ENCODE results near the gene SLC25A46. TPM values are rescaled to one million over a fixed set of nuclear protein-coding genes. Genes with fewer than 3 reads are reported as not detected.
"Not testable (repeated sequence)": the region's sequence is repeated elsewhere in the genome, so short reads cannot be mapped to it uniquely, and the experiment has no call there.

Gene SLC25A46
- total RNA-seq (47.3 TPM), polyA plus RNA-seq (28.4 TPM)
- long read RNA-seq, donor 1, full-length matches to known transcripts = 3 of 3 reads
- long read RNA-seq, donor 1, partial matches to known transcripts = 0 of 3 reads
- long read RNA-seq, donor 1, other reads (novel, unspliced or antisense) = 0 of 3 reads
- long read RNA-seq, donor 2 = 0 reads
- long read RNA-seq, donor 3, full-length matches to known transcripts = 26 of 35 reads
- long read RNA-seq, donor 3, partial matches to known transcripts = 9 of 35 reads
- long read RNA-seq, donor 3, other reads (novel, unspliced or antisense) = 0 of 35 reads
- long read RNA-seq, donor 4, full-length matches to known transcripts = 8 of 8 reads
- long read RNA-seq, donor 4, partial matches to known transcripts = 0 of 8 reads
- long read RNA-seq, donor 4, other reads (novel, unspliced or antisense) = 0 of 8 reads
- long read RNA-seq, donor 5, full-length matches to known transcripts = 17 of 17 reads
- long read RNA-seq, donor 5, partial matches to known transcripts = 0 of 17 reads
- long read RNA-seq, donor 5, other reads (novel, unspliced or antisense) = 0 of 17 reads
- long read RNA-seq, donor 6, full-length matches to known transcripts = 11 of 11 reads
- long read RNA-seq, donor 6, partial matches to known transcripts = 0 of 11 reads
- long read RNA-seq, donor 6, other reads (novel, unspliced or antisense) = 0 of 11 reads
- long read RNA-seq, donor 7, transcript SLC25A46-201 (8 exons, 2,385 nt) = major isoform, 12 of 13 reads
- long read RNA-seq, donor 7, partial matches to known transcripts = 0 of 13 reads
- long read RNA-seq, donor 7, other reads (novel, unspliced or antisense) = 0 of 13 reads
- long read RNA-seq, donor 8, full-length matches to known transcripts = 4 of 4 reads
- long read RNA-seq, donor 8, partial matches to known transcripts = 0 of 4 reads
- long read RNA-seq, donor 8, other reads (novel, unspliced or antisense) = 0 of 4 reads
- long read RNA-seq, donor 9, full-length matches to known transcripts = 9 of 14 reads
- long read RNA-seq, donor 9, partial matches to known transcripts = 5 of 14 reads
- long read RNA-seq, donor 9, other reads (novel, unspliced or antisense) = 0 of 14 reads
- long read RNA-seq, donor 10, transcript SLC25A46-201 (8 exons, 2,385 nt) = major isoform, 8 of 10 reads
- long read RNA-seq, donor 10, partial matches to known transcripts = 0 of 10 reads
- long read RNA-seq, donor 10, other reads (novel, unspliced or antisense) = 0 of 10 reads

GRCh38 chr5:110738812-110739651 is at the start of gene SLC25A46:
Gene SLC25A46 (plus strand): TSS chr5:110739007. CDS start chr5:110739120, 113 bp downstream.
- H3K4me1 ChIP-seq (ENCODE audit: control insufficient read depth in 2 of 2, insufficient read depth in 2 of 2, low read length in 2 of 2) = peaks cover 5 to 6% of the 10 kb centered on the region in 2 donors
- peak within 1 kb of the TSS; percentile 96 to 98 for H3K27ac ChIP-seq (ENCODE audit: low read depth in 1 of 2, low read length in 1 of 2)
- H3K27me3 ChIP-seq (ENCODE audit: control insufficient read depth in 2 of 2, insufficient read depth in 1 of 2, low read length in 1 of 2) = peaks cover 3% of the 10 kb centered on the region in 2 donors
- H3K9me3 ChIP-seq (ENCODE audit: control insufficient read depth in 2 of 2, insufficient read depth in 1 of 2, low read length in 1 of 2) = no peaks in the 10 kb centered on the region
- WGBS = under 1% methylated on average over 62 of the region's 62 CpGs
- peak; percentile 85 to 96 (median 92) for DNase-seq (ENCODE audit: low read depth in 6 of 9, low spot score in 9 of 9)
- H3K4me3 ChIP-seq (ENCODE audit: low read length in 2 of 2) = peak within 1 kb of the TSS; percentile 96 to 97
- no peaks in the 10 kb centered on the region for H3K36me3 ChIP-seq (ENCODE audit: control insufficient read depth in 2 of 2, insufficient read depth in 2 of 2, low read length in 1 of 2)

- H3K27ac ChIP-seq (ENCODE audit: low read depth in 1 of 2, low read length in 1 of 2); DNase-seq (ENCODE audit: low read depth in 6 of 9, low spot score in 9 of 9); H3K4me1 ChIP-seq (ENCODE audit: control insufficient read depth in 2 of 2, insufficient read depth in 2 of 2, low read length in 2 of 2); H3K9me3 ChIP-seq (ENCODE audit: control insufficient read depth in 2 of 2, insufficient read depth in 1 of 2, low read length in 1 of 2); H3K36me3 ChIP-seq (ENCODE audit: control insufficient read depth in 2 of 2, insufficient read depth in 2 of 2, low read length in 1 of 2); H3K27me3 ChIP-seq (ENCODE audit: control insufficient read depth in 2 of 2, insufficient read depth in 1 of 2, low read length in 1 of 2); H3K4me3 ChIP-seq (ENCODE audit: low read length in 2 of 2): not testable (repeated sequence)
- 93% methylated on average over 1 of the region's 1 CpG for WGBS
Observed at GRCh38 chr5:110690587-110690986, 48.2 kb upstream of the SLC25A46 start.

GRCh38 chr5:110692669-110693068 is 46.1 kb upstream of the SLC25A46 start:
- not testable (repeated sequence) for H3K27me3 ChIP-seq (ENCODE audit: control insufficient read depth in 2 of 2, insufficient read depth in 1 of 2, low read length in 1 of 2); H3K4me3 ChIP-seq (ENCODE audit: low read length in 2 of 2); H3K27ac ChIP-seq (ENCODE audit: low read depth in 1 of 2, low read length in 1 of 2); DNase-seq (ENCODE audit: low read depth in 6 of 9, low spot score in 9 of 9); H3K36me3 ChIP-seq (ENCODE audit: control insufficient read depth in 2 of 2, insufficient read depth in 2 of 2, low read length in 1 of 2); H3K9me3 ChIP-seq (ENCODE audit: control insufficient read depth in 2 of 2, insufficient read depth in 1 of 2, low read length in 1 of 2); H3K4me1 ChIP-seq (ENCODE audit: control insufficient read depth in 2 of 2, insufficient read depth in 2 of 2, low read length in 2 of 2)
- 90% methylated on average over 5 of the region's 5 CpGs for WGBS

GRCh38 chr5:110702300-110702699 is 36.5 kb upstream of the SLC25A46 start:
- Histone ChIP-seq H3K9me3 (ENCODE audit: control insufficient read depth in 2 of 2, insufficient read depth in 1 of 2, low read length in 1 of 2) (no peaks in the 10 kb centered on the region), H3K36me3 (ENCODE audit: control insufficient read depth in 2 of 2, insufficient read depth in 2 of 2, low read length in 1 of 2) (no peaks in the 10 kb centered on the region), H3K27ac (ENCODE audit: low read depth in 1 of 2, low read length in 1 of 2) (no peak overlapping the region), H3K4me3 (ENCODE audit: low read length in 2 of 2) (no peak overlapping the region), H3K27me3 (ENCODE audit: control insufficient read depth in 2 of 2, insufficient read depth in 1 of 2, low read length in 1 of 2) (no peaks in the 10 kb centered on the region), H3K4me1 (ENCODE audit: control insufficient read depth in 2 of 2, insufficient read depth in 2 of 2, low read length in 2 of 2) (no peaks in the 10 kb centered on the region)
- no peak for DNase-seq (ENCODE audit: low read depth in 6 of 9, low spot score in 9 of 9)
- WGBS = 95% methylated on average over 1 of the region's 1 CpG

- WGBS = 93% methylated on average over 3 of the region's 3 CpGs
- H3K27me3 ChIP-seq (ENCODE audit: control insufficient read depth in 2 of 2, insufficient read depth in 1 of 2, low read length in 1 of 2) = no peaks in the 10 kb centered on the region
- H3K27ac ChIP-seq (ENCODE audit: low read depth in 1 of 2, low read length in 1 of 2) = no peak overlapping the region
- H3K36me3 ChIP-seq (ENCODE audit: control insufficient read depth in 2 of 2, insufficient read depth in 2 of 2, low read length in 1 of 2) = no peaks in the 10 kb centered on the region
- no peak for DNase-seq (ENCODE audit: low read depth in 6 of 9, low spot score in 9 of 9)
- H3K9me3 ChIP-seq (ENCODE audit: control insufficient read depth in 2 of 2, insufficient read depth in 1 of 2, low read length in 1 of 2) = no peaks in the 10 kb centered on the region
- no peaks in the 10 kb centered on the region for H3K4me1 ChIP-seq (ENCODE audit: control insufficient read depth in 2 of 2, insufficient read depth in 2 of 2, low read length in 2 of 2)
- H3K4me3 ChIP-seq (ENCODE audit: low read length in 2 of 2) = no peak overlapping the region
Observed at GRCh38 chr5:110702704-110703103, 36.1 kb upstream of the SLC25A46 start.

GRCh38 chr5:110703481-110703880 is 35.3 kb upstream of the SLC25A46 start:
- no peaks in the 10 kb centered on the region for H3K4me1 ChIP-seq (ENCODE audit: control insufficient read depth in 2 of 2, insufficient read depth in 2 of 2, low read length in 2 of 2)
- no peak overlapping the region for H3K27ac ChIP-seq (ENCODE audit: low read depth in 1 of 2, low read length in 1 of 2)
- no peaks in the 10 kb centered on the region for H3K27me3 ChIP-seq (ENCODE audit: control insufficient read depth in 2 of 2, insufficient read depth in 1 of 2, low read length in 1 of 2)
- WGBS = 89% methylated on average over 2 of the region's 2 CpGs
- H3K36me3 ChIP-seq (ENCODE audit: control insufficient read depth in 2 of 2, insufficient read depth in 2 of 2, low read length in 1 of 2) = no peaks in the 10 kb centered on the region
- DNase-seq (ENCODE audit: low read depth in 6 of 9, low spot score in 9 of 9) = no peak
- no peak overlapping the region for H3K4me3 ChIP-seq (ENCODE audit: low read length in 2 of 2)
- H3K9me3 ChIP-seq (ENCODE audit: control insufficient read depth in 2 of 2, insufficient read depth in 1 of 2, low read length in 1 of 2) = no peaks in the 10 kb centered on the region

GRCh38 chr5:110705349-110705748 is 33.5 kb upstream of the SLC25A46 start:
- no peaks in the 10 kb centered on the region for H3K36me3 ChIP-seq (ENCODE audit: control insufficient read depth in 2 of 2, insufficient read depth in 2 of 2, low read length in 1 of 2)
- no peak overlapping the region for H3K27ac ChIP-seq (ENCODE audit: low read depth in 1 of 2, low read length in 1 of 2)

GRCh38 chr5:110707260-110707844 is 31.5 kb upstream of the SLC25A46 start:
- H3K27ac ChIP-seq (ENCODE audit: low read depth in 1 of 2, low read length in 1 of 2) = no peak overlapping the region
- no peak overlapping the region for H3K4me3 ChIP-seq (ENCODE audit: low read length in 2 of 2)
- H3K36me3 ChIP-seq (ENCODE audit: control insufficient read depth in 2 of 2, insufficient read depth in 2 of 2, low read length in 1 of 2) = no peaks in the 10 kb centered on the region
- H3K9me3 ChIP-seq (ENCODE audit: control insufficient read depth in 2 of 2, insufficient read depth in 1 of 2, low read length in 1 of 2) = no peaks in the 10 kb centered on the region
- H3K4me1 ChIP-seq (ENCODE audit: control insufficient read depth in 2 of 2, insufficient read depth in 2 of 2, low read length in 2 of 2) = no peaks in the 10 kb centered on the region
- H3K27me3 ChIP-seq (ENCODE audit: control insufficient read depth in 2 of 2, insufficient read depth in 1 of 2, low read length in 1 of 2) = no peaks in the 10 kb centered on the region
- 86% methylated on average over 3 of the region's 3 CpGs for WGBS
- no peak for DNase-seq (ENCODE audit: low read depth in 6 of 9, low spot score in 9 of 9)

More at GRCh38 chr5:110705349-110705748, 33.5 kb upstream of the SLC25A46 start:
- Histone ChIP-seq H3K9me3 (ENCODE audit: control insufficient read depth in 2 of 2, insufficient read depth in 1 of 2, low read length in 1 of 2) (no peaks in the 10 kb centered on the region), H3K4me3 (ENCODE audit: low read length in 2 of 2) (no peak overlapping the region), H3K4me1 (ENCODE audit: control insufficient read depth in 2 of 2, insufficient read depth in 2 of 2, low read length in 2 of 2) (no peaks in the 10 kb centered on the region), H3K27me3 (ENCODE audit: control insufficient read depth in 2 of 2, insufficient read depth in 1 of 2, low read length in 1 of 2) (no peaks in the 10 kb centered on the region)
- no peak for DNase-seq (ENCODE audit: low read depth in 6 of 9, low spot score in 9 of 9)
